K562 (cell line): ENCODE measurements around the gene LRP2. TPM values are rescaled to one million over a fixed set of nuclear protein-coding genes. Genes with fewer than 3 reads are reported as not detected.

Experiments used
- ATAC-seq: fragments of 200-7000 bp; cut with Tn5 transposase; 3 replicates; pipeline ENCODE4 v1.9.1; 2020; ENCODE audit warnings: moderate library complexity
- BruUV-seq: library from RNA; stranded (reverse); fragments of 400-500 nt; replicated peaks from 2 replicates; lab custom pipeline; 2021; lab: Mats Ljungman, UMichigan
- CTCF ChIA-PET: fragments of 300-600 bp; formaldehyde crosslinking; extraction: SDS; loops from one replicate; lab custom pipeline; 2021; ENCODE audit warnings: low intra/inter-chr PET ratio; lab: Yijun Ruan, JAX
- POLR2A ChIA-PET: fragments of 300-600, 350-650 bp; sonication (Branson Sonifier 250); formaldehyde crosslinking; extraction: SDS; loops from one replicate; lab custom pipeline; 2021; ENCODE audit warnings: antibody characterized with exemption, inconsistent platforms; lab: Yijun Ruan, JAX
- DNase-seq, 4 experiments: peaks; one replicate each; pipeline versions ENCODE4 v3.0.0 to v3.0.0-alpha.2; 2011 to 2018; ENCODE audit warnings: low spot score in 3 of 4, mixed read lengths in 3 of 4; ENCODE audit errors: extremely low read depth in 1 of 4
- FAIRE-seq: peaks from 2 replicates; lab custom pipeline; 2011; peaks lifted over from hg19 to GRCh38; lab: Jason Lieb, UNC
- H2AFZ ChIP-seq: 2 replicates; pipeline ENCODE4 v1.6.0; 2011; ENCODE audit warnings: low read depth, low read length, control low read depth, inconsistent platforms
- H3K27ac ChIP-seq: fragments of 200-600 bp; 3 replicates; pipeline ENCODE4 v1.8.0; 2011; ENCODE audit warnings: low read depth, mild to moderate bottlenecking, control low read depth, inconsistent platforms, low read length, moderate library complexity, mixed read lengths; ENCODE audit errors: extremely low read depth
- H3K27me3 ChIP-seq, 2 experiments: fragments of 300-600 bp in 1 of 2; 2 replicates in 1 of 2; 3 replicates in 1 of 2; pipeline versions ENCODE4 v1.6.0 to v1.8.0; 2011; ENCODE audit warnings: inconsistent platforms in 2 of 2, low read length in 2 of 2, mild to moderate bottlenecking in 1 of 2, mixed read lengths in 1 of 2, moderate library complexity in 1 of 2; ENCODE audit not compliant: control insufficient read depth in 2 of 2, insufficient read depth in 2 of 2
- H3K36me3 ChIP-seq: fragments of 300-600 bp; 3 replicates; pipeline ENCODE4 v1.8.0; 2011; ENCODE audit warnings: mild to moderate bottlenecking, low read length, inconsistent platforms; ENCODE audit not compliant: control insufficient read depth, insufficient read depth
- H3K4me1 ChIP-seq, 2 experiments: fragments of 200-600 bp in 1 of 2; replicated peaks in 1 of 2; 2 replicates in 1 of 2; 3 replicates in 1 of 2; pipeline versions ENCODE4 v1.5.1 to v1.8.0; 2011; ENCODE audit warnings: inconsistent platforms in 2 of 2, low read length in 2 of 2, mild to moderate bottlenecking in 1 of 2, mixed read lengths in 1 of 2, moderate library complexity in 1 of 2; ENCODE audit not compliant: control insufficient read depth in 2 of 2, insufficient read depth in 2 of 2
- H3K4me2 ChIP-seq: 2 replicates; pipeline ENCODE4 v1.6.1; 2011; ENCODE audit warnings: low read length, control low read depth, inconsistent platforms, mixed read lengths; ENCODE audit not compliant: insufficient read depth
- H3K4me3 ChIP-seq: fragments of 200-600 bp; sonication (generic), shearing (Covaris generic); 2 replicates; pipeline ENCODE4 v1.5.1; 2016; ENCODE audit warnings: control low read depth, inconsistent platforms
- H3K79me2 ChIP-seq: fragments of 200-600 bp; 3 replicates; pipeline ENCODE4 v1.8.0; 2011; ENCODE audit warnings: low read length, inconsistent platforms; ENCODE audit not compliant: control insufficient read depth, insufficient read depth
- H3K9ac ChIP-seq, 2 experiments: 2 replicates each; pipeline versions ENCODE4 v1.6.0 to v1.6.1; 2011; ENCODE audit warnings: low read depth in 2 of 2, low read length in 2 of 2, control low read depth in 1 of 2, inconsistent platforms in 1 of 2, mild to moderate bottlenecking in 1 of 2, mixed read lengths in 1 of 2; ENCODE audit not compliant: insufficient read depth in 1 of 2
- H3K9me1 ChIP-seq: one replicate; pipeline ENCODE4 v1.6.0; 2011; ENCODE audit warnings: inconsistent platforms, mild to moderate bottlenecking, low read length, moderate library complexity; ENCODE audit not compliant: control insufficient read depth, insufficient read depth
- H3K9me3 ChIP-seq: replicated peaks from 2 replicates; pipeline ENCODE4 v1.5.1; 2011; ENCODE audit warnings: low read depth, low read length, inconsistent platforms; ENCODE audit not compliant: control insufficient read depth, insufficient read depth
- H4K20me1 ChIP-seq: replicated peaks from 2 replicates; pipeline ENCODE4 v1.6.1; 2011; ENCODE audit warnings: low read length, inconsistent platforms, mixed read lengths; ENCODE audit not compliant: control insufficient read depth, insufficient read depth
- CCAR2 ChIP-seq: fragments of 200-400 bp; formaldehyde crosslinking; IDR thresholded peaks from 2 replicates; pipeline ENCODE4 v1.6.1; 2017; ENCODE audit warnings: mild to moderate bottlenecking, low read depth, low read length
- CTCF ChIP-seq, 3 experiments: IDR thresholded peaks in 2 of 3; conservative IDR thresholded peaks in 1 of 3; 2 replicates each; pipeline ENCODE4 v1.5.1; 2011 to 2012; ENCODE audit warnings: low read length in 3 of 3, mild to moderate bottlenecking in 3 of 3, control low read depth in 2 of 3, improper control_type of control experiment in 1 of 3, inconsistent platforms in 1 of 3, low read depth in 1 of 3, mixed read lengths in 1 of 3, moderate library complexity in 1 of 3; ENCODE audit not compliant: insufficient read depth in 2 of 3
- DEAF1 ChIP-seq: fragments of 450-650 bp; formaldehyde crosslinking; IDR thresholded peaks from 2 replicates; pipeline ENCODE4 v1.4.0; 2020; ENCODE audit warnings: mild to moderate bottlenecking, moderate library complexity
- RAD21 ChIP-seq, 2 experiments: fragments of 250-450 bp in 1 of 2; fragments of 450-650 bp in 1 of 2; sonication (Bioruptor Pico) in 1 of 2; formaldehyde crosslinking in 1 of 2; IDR thresholded peaks in 1 of 2; conservative IDR thresholded peaks in 1 of 2; 2 replicates each; pipeline versions ENCODE4 v1.4.0 to v1.8.0; 2020 to 2022; ENCODE audit warnings: mild to moderate bottlenecking in 2 of 2, moderate library complexity in 1 of 2
- SMC3 ChIP-seq: conservative IDR thresholded peaks from 2 replicates; pipeline ENCODE4 v1.6.1; 2011; ENCODE audit warnings: low read depth, low read length, improper control_type of control experiment; ENCODE audit not compliant: insufficient read depth
- SUPT5H ChIP-seq: fragments of 450-650 bp; IDR thresholded peaks from 2 replicates; pipeline ENCODE4 v1.6.1; 2016
- WGBS: fragments of 100-300 bp; shearing (Covaris generic); methylation state at CpG from one replicate; pipeline ENCODE4 v1.1.6; 2016; ENCODE audit warnings: low coverage, mixed read lengths; ENCODE audit not compliant: insufficient coverage; ENCODE audit errors: missing lambda C conversion rate; 5-methylcytosine and 5-hydroxymethylcytosine counted together
- in situ Hi-C: fragments of 300-500 bp; cut with MboI; formaldehyde crosslinking; loops from 4 replicates; pipeline ENCODE4 v1.15.0; 2018; ENCODE audit warnings: inconsistent platforms, mixed read lengths
- intact Hi-C: fragments of 100-400 bp; cut with micrococcal nuclease; formaldehyde crosslinking; loops from 2 replicates; pipeline ENCODE4 v1.14.2; 2022
- polyA plus RNA-seq, 8 experiments: library from polyadenylated mRNA; depleted of rRNA in 4 of 8; stranded (reverse) in 5 of 8; unstranded in 3 of 8; fragments of >200 nt; fragmentation: Nextera tagmentation in 2 of 8; fragmentation: Illumina TruSeq in 1 of 8; extraction: Ambion mirVana in 2 of 8; extraction: Trizol in 1 of 8; gene quantifications; 2 replicates each; pipeline versions ENCODE4 v1.2.1 to v1.2.3, GENCODE V29; 2011 to 2014; ENCODE audit warnings: inconsistent platforms in 1 of 8, missing spikeins in 1 of 8
- total RNA-seq, 7 experiments: library from RNA; depleted of rRNA in 6 of 7; stranded (reverse); fragments of >200 nt in 6 of 7; fragmentation: Illumina TruSeq in 2 of 7; extraction: Trizol in 2 of 7; gene quantifications; 2 replicates each; pipeline versions ENCODE4 v1.2.1 to v1.2.3, GENCODE V29; 2011 to 2021; ENCODE audit warnings: low replicate concordance in 1 of 7
- TF ChIP-seq, protein P1 (sequence below), 2 experiments: fragments of 450-650 bp; formaldehyde crosslinking in 1 of 2; IDR thresholded peaks; 2 replicates each; pipeline versions ENCODE4 v1.4.0 to v1.6.1; 2014 to 2020; ENCODE audit warnings: mild to moderate bottlenecking in 2 of 2, borderline replicate concordance in 1 of 2, low read depth in 1 of 2

Gene LRP2
- total and polyA plus RNA-seq, 9 of the 15 experiments (the other 6 are each of a cell fraction or from before 2014, with no cell fraction given) = 0.04 to 0.18 (median 0.11) TPM; not detected in 1

- under 1% methylated on average over 7 of the region's 7 CpGs for WGBS
- TF ChIP-seq DEAF1 (CRISPR knock-in tag) = peak; percentile 46
- TF ChIP-seq SMC3 = 0 out of 2 replicates have a peak, but pooled peaks have one; percentile 31
- TF ChIP-seq, protein P1, sequence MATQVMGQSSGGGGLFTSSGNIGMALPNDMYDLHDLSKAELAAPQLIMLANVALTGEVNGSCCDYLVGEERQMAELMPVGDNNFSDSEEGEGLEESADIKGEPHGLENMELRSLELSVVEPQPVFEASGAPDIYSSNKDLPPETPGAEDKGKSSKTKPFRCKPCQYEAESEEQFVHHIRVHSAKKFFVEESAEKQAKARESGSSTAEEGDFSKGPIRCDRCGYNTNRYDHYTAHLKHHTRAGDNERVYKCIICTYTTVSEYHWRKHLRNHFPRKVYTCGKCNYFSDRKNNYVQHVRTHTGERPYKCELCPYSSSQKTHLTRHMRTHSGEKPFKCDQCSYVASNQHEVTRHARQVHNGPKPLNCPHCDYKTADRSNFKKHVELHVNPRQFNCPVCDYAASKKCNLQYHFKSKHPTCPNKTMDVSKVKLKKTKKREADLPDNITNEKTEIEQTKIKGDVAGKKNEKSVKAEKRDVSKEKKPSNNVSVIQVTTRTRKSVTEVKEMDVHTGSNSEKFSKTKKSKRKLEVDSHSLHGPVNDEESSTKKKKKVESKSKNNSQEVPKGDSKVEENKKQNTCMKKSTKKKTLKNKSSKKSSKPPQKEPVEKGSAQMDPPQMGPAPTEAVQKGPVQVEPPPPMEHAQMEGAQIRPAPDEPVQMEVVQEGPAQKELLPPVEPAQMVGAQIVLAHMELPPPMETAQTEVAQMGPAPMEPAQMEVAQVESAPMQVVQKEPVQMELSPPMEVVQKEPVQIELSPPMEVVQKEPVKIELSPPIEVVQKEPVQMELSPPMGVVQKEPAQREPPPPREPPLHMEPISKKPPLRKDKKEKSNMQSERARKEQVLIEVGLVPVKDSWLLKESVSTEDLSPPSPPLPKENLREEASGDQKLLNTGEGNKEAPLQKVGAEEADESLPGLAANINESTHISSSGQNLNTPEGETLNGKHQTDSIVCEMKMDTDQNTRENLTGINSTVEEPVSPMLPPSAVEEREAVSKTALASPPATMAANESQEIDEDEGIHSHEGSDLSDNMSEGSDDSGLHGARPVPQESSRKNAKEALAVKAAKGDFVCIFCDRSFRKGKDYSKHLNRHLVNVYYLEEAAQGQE (IDR thresholded peaks at IDR 0.05; ENCODE audit: borderline replicate concordance) = peak; percentile 39; the same call in 1 of the 2 replicates
- TF ChIP-seq, protein P1 (CRISPR knock-in tag; IDR thresholded peaks at IDR 0.05; ENCODE audit: low read depth) = no peak
- TF ChIP-seq CCAR2 = no peak
- TF ChIP-seq CTCF (IDR thresholded peaks at IDR 0.05 in 2 of 3, conservative IDR thresholded peaks at IDR 0.05 in 1 of 3; ENCODE audit: insufficient read depth in 2 of 3, low read depth in 1 of 3, low read length in 3 of 3) = peak; percentile 34 to 67 (median 46); a peak in 4 of 6 replicates
- peak; percentile 69 to 76 for TF ChIP-seq RAD21 (CRISPR knock-in tag; conservative IDR thresholded peaks at IDR 0.05 in 1 of 2, IDR thresholded peaks at IDR 0.05 in 1 of 2)
- TF ChIP-seq SUPT5H = no peak
- Histone ChIP-seq H3K4me2 (no peak overlapping the region), H3K9me1 (no peaks in the 10 kb centered on the region), H3K9me3 (no peaks in the 10 kb centered on the region), H3K4me3 (no peak overlapping the region), H4K20me1 (no peaks in the 10 kb centered on the region), H3K27ac (no peak overlapping the region), H3K27me3 (peaks cover 5 to 17% of the 10 kb centered on the region in 2 experiments), H3K79me2 (no peaks in the 10 kb centered on the region), H3K4me1 (no peaks in the 10 kb centered on the region), H3K9ac (no peak overlapping the region), H2AFZ (no peak overlapping the region), H3K36me3 (no peaks in the 10 kb centered on the region)
- intact Hi-C loops = loop anchor here (2.0 kb wide), 1 partner anchor 167 kb away; no protein-coding TSS in a partner anchor
- FAIRE-seq (peak; percentile 49), ATAC-seq (no peak), DNase-seq (peak in 1 of 4 experiments; percentile 28)
- BruUV-seq = no TSS peak
- POLR2A ChIA-PET = interaction anchor here (0.6 kb wide), 1 partner anchor 346 kb away, joined by 3 read pairs; no protein-coding TSS in a partner anchor
- CTCF ChIA-PET = interaction anchor here (0.6 to 1.8 kb wide), 2 partner anchors 95 to 167 kb away, joined by 3 to 10 read pairs; no protein-coding TSS in a partner anchor
- in situ Hi-C loops = no loop called here
These were observed 86.5 kb downstream of the LRP2 start for GRCh38 chr2:169275696-169276444.
